BE2C (cell line): ENCODE data around the gene STARD9.
"Not testable (repeated sequence)": the region's sequence is repeated elsewhere in the genome, so short reads cannot be mapped to it uniquely, and the experiment has no call there.

ENCODE experiments used
- DNase-seq: peaks from one replicate; pipeline ENCODE4 v3.0.0-alpha.2; 2020
- H3K27me3 ChIP-seq: fragments of 250-450 bp; sonication (Bioruptor Pico); 2 replicates; pipeline ENCODE4 v1.5.1; 2020; ENCODE audit warnings: mild to moderate bottlenecking
- H3K36me3 ChIP-seq: fragments of 250-450 bp; sonication (Bioruptor Pico); 2 replicates; pipeline ENCODE4 v1.5.1; 2020; ENCODE audit warnings: mild to moderate bottlenecking
- H3K4me1 ChIP-seq: fragments of 250-450 bp; sonication (Bioruptor Pico); 2 replicates; pipeline ENCODE4 v1.5.1; 2020
- H3K4me3 ChIP-seq: 2 replicates; pipeline ENCODE4 v1.5.1; 2011; ENCODE audit warnings: low read depth, low read length
- H3K9me3 ChIP-seq: fragments of 250-450 bp; sonication (Bioruptor Pico); 2 replicates; pipeline ENCODE4 v1.5.1; 2020
- TF ChIP-seq, protein P1 (sequence below): IDR thresholded peaks from 2 replicates; pipeline ENCODE4 v1.5.1; 2012; ENCODE audit warnings: mild to moderate bottlenecking, low read depth, low read length

The STARD9 gene

DNA sequence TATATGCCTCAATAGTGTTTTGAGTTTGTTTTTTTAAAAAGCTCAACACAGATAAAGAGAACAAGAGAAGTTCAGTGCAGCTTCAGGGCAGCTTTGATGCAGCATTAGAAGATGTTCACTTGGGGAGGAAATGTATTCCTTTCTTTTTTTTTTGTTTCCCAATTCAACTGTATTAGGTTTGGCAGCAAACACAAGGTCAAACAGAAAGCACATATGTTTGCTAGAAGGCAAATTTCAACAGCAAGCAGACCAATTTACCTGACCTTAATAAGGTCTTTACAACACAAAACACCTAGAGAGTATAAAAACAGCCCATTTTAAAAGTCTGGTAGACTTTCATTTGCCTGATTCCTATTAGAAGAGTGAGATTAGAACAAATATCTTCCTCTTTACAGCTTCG lies 168.8 kb downstream of the STARD9 start:
- no peaks in the 10 kb centered on the region for H3K9me3 ChIP-seq
- H3K36me3 ChIP-seq = no peaks in the 10 kb centered on the region
- TF ChIP-seq, protein P1, sequence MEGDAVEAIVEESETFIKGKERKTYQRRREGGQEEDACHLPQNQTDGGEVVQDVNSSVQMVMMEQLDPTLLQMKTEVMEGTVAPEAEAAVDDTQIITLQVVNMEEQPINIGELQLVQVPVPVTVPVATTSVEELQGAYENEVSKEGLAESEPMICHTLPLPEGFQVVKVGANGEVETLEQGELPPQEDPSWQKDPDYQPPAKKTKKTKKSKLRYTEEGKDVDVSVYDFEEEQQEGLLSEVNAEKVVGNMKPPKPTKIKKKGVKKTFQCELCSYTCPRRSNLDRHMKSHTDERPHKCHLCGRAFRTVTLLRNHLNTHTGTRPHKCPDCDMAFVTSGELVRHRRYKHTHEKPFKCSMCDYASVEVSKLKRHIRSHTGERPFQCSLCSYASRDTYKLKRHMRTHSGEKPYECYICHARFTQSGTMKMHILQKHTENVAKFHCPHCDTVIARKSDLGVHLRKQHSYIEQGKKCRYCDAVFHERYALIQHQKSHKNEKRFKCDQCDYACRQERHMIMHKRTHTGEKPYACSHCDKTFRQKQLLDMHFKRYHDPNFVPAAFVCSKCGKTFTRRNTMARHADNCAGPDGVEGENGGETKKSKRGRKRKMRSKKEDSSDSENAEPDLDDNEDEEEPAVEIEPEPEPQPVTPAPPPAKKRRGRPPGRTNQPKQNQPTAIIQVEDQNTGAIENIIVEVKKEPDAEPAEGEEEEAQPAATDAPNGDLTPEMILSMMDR = no peak
- DNase-seq = no peak
- no peaks in the 10 kb centered on the region for H3K27me3 ChIP-seq
- H3K4me1 ChIP-seq = peaks cover 25% of the 10 kb centered on the region
- no peak overlapping the region for H3K4me3 ChIP-seq

DNA sequence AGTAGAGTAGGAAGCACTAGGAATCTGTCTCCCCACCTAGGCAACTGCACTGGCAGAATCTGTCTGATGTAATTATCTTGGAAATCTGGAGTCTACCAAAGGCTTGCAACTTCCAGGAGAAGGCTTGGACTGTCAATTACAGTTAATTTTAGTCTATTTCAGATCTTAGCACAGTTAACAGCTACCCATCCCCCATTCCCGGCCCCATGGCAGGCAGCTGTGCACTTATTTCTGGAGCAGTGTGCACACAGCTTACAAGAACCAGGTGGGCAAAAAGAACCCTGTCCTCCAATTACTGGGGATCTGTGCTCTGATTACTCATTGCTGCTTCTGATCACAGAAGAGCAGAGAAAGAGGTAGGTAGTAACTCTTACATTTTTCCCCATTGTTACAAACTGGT lies 173.9 kb downstream of the STARD9 start:
- TF ChIP-seq, protein P1 = no peak
- Histone ChIP-seq H3K27me3 (no peaks in the 10 kb centered on the region), H3K4me1 (peaks cover 8% of the 10 kb centered on the region), H3K36me3 (no peaks in the 10 kb centered on the region; the same call in 1 of the 2 replicates), H3K9me3 (no peaks in the 10 kb centered on the region), H3K4me3 (no peak overlapping the region)
- DNase-seq = peak; percentile 66

DNA sequence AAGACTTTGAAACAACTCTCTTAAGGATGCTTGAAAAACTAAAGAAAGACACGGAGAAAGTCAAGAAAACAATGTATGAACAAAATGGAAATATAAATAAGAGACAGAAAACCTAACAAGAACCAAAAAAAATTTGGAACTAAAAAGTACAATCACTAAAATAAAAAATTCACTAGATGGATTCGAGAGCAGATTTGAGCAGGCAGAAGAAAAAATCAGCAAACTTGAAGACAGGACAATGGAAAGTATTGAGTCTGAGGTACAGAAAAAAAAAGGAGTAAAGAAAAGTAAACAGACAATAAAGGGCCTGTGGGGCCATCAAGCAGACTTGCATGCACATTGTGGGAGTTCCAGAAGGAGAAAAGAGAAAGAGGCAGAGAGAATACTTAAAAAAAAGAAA lies 174.9 kb downstream of the STARD9 start:
- Histone ChIP-seq H3K9me3 (no peaks in the 10 kb centered on the region), H3K27me3 (no peaks in the 10 kb centered on the region), H3K36me3 (no peaks in the 10 kb centered on the region; the same call in 1 of the 2 replicates), H3K4me3 (no peak overlapping the region), H3K4me1 (peaks cover 8% of the 10 kb centered on the region)
- no peak for DNase-seq
- TF ChIP-seq, protein P1 = no peak

DNA sequence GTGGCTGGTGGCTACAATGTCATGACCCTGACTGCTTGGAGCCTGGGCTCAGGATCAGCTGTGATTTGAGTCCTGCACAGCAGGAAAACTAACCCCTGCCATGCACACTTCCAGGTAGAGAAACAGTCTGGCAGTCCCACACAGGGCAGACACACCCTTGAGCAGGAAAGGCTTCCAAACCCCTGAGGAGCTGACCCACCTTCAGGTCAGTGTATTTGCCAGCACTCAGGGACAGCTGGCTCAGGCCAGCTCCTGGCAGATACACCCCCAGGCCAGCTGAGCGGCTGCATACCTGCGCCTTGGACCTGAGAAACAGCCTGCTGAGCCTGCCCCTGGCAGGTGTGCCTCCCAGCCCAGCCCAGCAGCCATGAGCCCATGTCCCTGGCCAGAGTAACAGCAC lies 183.7 kb downstream of the STARD9 start:
- DNase-seq = no peak
- no peaks in the 10 kb centered on the region for H3K27me3 ChIP-seq
- TF ChIP-seq, protein P1 = no peak
- no peaks in the 10 kb centered on the region for H3K4me1 ChIP-seq
- 0 out of 2 replicates have a peak, but pooled peaks cover 5% of the 10 kb centered on the region for H3K9me3 ChIP-seq
- H3K36me3 ChIP-seq = no peaks in the 10 kb centered on the region
- no peak overlapping the region for H3K4me3 ChIP-seq

DNA sequence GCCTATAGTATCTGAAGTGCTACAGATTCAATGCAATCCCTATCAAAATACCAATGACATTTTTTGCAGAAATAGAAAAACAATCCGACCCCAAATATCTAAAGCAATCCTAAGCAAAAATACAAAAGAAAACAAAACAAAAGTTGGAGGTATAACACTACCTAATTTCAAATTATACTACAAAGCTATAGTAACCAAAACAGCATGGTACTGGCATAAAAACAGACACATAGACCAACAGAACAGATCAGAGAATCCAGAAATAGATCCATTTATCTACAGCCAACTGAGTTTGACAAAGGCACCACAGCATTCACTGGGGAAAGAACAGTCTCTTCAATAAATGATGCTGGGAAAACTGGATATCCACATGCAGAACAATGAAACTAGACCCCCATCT lies 185.4 kb downstream of the STARD9 start:
- Histone ChIP-seq H3K4me3 (no peak overlapping the region), H3K4me1 (no peaks in the 10 kb centered on the region), H3K36me3 (no peaks in the 10 kb centered on the region), H3K9me3 (0 out of 2 replicates have a peak, but pooled peaks cover 5% of the 10 kb centered on the region), H3K27me3 (no peaks in the 10 kb centered on the region)
- TF ChIP-seq, protein P1 = no peak
- DNase-seq = no peak

DNA sequence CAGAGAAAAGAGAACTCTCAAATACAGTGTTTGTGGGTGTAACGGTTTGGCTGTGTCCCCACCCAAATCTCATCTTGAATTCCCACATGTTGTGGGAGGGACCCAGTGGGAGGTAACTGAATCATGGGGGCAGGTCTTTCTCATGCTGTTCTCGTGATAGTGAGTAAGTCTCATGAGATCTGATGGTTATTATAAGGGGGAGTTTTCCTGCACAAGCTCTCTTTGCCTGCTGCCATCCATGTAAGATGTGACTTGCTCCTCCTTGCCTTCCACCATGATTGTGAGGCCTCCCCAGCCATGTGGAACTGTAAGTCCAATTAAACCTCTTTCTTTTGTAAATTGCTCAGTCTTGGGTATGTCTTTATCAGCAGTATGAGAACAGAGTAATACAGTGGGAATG lies 186.4 kb downstream of the STARD9 start:
- H3K4me1 ChIP-seq, H3K27me3 ChIP-seq, H3K4me3 ChIP-seq, DNase-seq, H3K9me3 ChIP-seq, H3K36me3 ChIP-seq: not testable (repeated sequence)

DNA sequence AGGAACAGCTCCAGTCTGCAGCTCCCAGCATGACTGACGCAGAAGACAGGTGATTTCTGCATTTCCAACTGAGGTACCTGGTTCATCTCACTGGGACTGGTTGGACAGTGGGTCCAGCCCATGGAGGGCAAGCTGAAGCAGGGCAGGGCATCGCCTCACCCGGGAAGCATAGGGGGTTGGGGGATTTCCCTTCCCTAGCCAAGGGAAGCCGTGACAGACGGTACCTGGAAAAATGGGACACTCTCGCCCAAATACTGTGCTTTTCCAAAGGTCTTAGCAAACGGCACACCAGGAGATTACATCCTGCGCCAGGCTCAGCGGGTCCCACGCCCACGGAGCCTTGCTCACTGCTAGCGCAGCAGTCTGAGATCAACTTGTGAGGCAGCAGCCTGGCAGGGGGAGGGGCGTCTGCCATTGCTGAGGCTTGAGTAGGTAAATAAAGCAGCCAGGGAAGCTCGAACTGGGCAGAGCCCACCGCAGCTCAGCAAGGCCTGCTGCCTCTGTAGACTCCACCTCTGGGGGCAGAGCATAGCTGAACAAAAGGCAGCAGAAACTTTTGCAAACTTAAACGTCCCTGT lies 188.8 kb downstream of the STARD9 start:
- DNase-seq, H3K27me3 ChIP-seq, H3K4me1 ChIP-seq, H3K4me3 ChIP-seq, H3K36me3 ChIP-seq, H3K9me3 ChIP-seq: not testable (repeated sequence)

DNA sequence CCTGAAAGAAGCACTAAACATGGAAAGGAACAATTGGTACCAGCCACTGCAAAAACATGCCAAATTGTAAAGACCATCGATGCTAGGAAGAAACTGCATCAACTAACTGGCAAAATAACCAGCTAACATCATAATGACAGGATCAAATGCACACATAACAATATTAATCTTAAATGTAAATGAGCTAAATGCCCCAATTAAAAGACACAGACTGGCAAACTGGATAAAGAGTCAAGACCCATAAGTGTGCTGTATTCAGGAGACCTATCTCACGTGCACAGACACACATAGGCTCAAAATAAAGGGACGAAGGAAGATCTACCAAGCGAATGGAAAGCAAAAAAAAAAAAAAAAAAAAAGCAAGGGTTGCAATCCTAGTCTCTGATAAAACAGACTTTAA lies 190.7 kb downstream of the STARD9 start:
- H3K36me3 ChIP-seq, H3K4me3 ChIP-seq, H3K4me1 ChIP-seq, DNase-seq, H3K9me3 ChIP-seq, H3K27me3 ChIP-seq: not testable (repeated sequence)
